ENCODE data around the gene ATF7IP2.
"Not testable (repeated sequence)": the region's sequence is repeated elsewhere in the genome, so short reads cannot be mapped to it uniquely, and the experiment has no call there.

ATF7IP2 gene, protein sequence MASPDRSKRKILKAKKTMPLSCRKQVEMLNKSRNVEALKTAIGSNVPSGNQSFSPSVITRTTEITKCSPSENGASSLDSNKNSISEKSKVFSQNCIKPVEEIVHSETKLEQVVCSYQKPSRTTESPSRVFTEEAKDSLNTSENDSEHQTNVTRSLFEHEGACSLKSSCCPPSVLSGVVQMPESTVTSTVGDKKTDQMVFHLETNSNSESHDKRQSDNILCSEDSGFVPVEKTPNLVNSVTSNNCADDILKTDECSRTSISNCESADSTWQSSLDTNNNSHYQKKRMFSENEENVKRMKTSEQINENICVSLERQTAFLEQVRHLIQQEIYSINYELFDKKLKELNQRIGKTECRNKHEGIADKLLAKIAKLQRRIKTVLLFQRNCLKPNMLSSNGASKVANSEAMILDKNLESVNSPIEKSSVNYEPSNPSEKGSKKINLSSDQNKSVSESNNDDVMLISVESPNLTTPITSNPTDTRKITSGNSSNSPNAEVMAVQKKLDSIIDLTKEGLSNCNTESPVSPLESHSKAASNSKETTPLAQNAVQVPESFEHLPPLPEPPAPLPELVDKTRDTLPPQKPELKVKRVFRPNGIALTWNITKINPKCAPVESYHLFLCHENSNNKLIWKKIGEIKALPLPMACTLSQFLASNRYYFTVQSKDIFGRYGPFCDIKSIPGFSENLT

DNA sequence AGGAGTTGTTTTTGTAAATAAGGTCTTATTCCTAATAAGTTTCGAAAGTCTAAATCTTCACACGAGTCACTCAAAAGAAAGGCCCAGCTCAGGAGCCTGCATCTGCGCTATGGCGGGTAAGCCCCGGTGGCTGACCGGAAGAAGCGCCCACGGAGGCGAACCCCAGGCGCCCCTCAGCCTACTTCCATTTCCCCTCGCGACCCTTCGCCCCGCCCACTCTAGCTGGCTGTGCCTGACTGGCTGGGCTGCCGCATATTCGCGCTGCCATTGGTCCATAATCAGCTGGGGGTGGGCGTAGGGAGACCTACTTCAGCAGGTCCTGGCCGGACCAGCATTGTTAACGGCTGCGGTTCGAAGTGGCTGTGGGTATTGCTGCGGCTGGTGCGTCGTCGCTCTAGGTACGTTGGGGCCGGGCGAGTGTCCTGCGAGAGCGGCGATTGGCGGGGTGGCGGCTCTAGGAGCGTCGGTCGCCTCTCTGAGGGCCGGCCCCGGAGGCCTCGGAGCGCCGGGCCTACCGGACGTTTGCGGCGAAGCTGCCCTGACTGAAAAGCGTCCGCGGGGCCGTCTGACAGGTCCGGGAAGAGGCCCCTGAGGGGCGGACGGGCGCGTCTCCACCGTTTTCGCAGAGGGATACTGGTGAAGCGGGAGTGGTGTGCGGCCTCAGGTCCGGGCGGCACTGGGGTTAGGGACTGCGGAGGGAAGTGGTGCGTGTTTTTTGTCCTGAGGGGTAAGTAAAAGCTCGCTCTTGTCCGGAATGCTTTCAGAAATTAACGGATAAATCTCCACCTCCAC, at the start of gene ATF7IP2:
Gene ATF7IP2 (plus strand): TSS at position 337 of the 792 bp plus-strand sequence. CDS start 44,560 bp downstream, outside the sequence.
- peak; percentile 69 for DNase-seq

DNA sequence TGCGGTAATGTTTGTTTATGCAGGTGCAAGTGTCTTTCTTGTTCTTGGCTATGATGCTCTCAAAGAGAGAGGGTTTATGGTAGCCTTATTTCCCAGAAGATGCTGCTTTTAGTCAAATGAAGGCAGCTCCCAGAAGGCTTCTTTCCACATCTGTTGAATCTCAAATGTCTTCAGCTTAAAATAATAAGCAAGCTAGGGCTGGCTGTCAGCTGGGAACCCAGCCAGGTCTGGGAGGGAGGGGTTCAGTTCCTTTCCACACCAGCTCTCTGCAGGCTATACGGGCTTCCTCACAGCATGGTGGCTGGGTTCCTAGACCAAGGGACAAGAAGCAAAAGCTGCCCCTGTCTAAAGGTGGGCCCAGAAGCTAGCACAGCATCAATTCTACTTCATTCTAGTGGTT, 47.4 kb upstream of the ATF7IP2 start:
- DNase-seq: no peak

DNA sequence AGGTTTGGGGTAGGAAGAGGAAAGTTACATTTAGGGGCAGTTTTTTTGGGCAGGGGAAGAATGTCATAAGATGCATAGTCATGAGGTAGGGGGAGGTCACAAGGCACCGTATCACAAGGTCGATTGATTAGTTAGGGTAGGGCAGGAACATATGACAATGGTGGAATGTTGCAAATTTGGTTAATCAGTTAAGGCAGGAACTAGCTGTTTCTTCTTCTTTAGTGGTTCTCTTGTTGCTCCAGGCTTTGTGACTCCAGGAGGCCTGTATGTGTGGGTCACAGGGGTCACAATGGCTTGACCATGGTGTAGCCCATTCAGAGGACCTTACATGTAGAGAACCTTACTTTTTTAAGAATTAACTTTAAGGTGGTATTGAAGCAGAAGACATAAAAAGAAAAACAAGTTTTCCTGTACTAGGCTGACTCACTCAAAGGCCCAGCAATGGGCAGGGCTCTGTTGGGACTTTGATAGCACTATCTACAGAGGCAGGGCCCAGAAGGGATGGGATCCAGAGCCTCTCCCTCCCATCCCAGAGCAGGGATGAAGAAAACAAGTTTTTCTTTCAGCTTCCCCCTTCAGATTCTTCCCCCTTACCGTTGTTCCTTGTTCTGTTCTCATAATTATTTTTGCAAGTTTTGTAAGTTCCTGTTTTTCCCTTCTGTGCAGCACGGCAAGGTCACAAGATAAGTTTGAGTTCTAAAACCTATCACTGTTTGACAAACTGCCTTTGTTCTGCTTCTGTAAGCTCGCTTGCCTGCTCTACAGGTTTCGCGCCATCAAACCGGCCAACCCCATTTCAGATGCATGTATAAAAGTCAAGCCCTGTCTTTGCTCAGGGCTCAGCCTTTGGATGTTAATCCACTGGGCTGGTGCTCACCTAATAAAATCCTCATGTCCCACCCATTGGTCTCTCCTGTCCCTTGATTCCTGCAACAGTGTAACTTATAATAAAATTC, 45.8 kb upstream of the ATF7IP2 start:
- no peak for DNase-seq

DNA sequence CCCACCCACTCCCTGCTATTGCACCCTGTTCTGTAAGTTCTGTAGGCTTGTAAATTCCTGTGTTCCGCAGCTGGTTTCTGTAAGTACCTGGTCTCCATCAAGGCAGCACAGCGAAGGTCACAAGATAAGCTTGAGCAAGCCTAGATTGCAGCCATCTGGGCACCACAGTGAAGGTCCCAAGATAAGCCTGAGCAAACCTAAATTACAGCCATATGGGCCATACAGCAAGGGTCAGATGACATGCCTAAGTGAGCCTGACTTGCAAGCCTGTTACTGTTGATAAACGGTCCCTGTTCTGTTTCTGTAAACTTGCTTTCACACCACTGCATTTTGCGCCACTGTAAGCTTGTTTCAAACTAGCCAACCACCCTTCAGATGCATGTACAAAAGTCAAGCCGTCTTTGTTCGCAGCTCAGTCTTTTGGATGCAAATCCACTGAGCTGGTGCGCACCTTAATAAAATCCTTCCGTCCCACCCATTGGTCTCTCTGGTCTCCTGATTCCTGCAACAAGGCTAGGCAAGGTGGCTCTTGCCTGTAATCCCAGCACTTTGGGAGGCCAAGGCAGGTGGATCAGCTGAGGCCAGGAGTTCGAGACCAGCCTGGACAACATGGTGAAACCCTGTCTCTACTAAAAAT, 42.6 kb upstream of the ATF7IP2 start:
- DNase-seq: no peak

DNA sequence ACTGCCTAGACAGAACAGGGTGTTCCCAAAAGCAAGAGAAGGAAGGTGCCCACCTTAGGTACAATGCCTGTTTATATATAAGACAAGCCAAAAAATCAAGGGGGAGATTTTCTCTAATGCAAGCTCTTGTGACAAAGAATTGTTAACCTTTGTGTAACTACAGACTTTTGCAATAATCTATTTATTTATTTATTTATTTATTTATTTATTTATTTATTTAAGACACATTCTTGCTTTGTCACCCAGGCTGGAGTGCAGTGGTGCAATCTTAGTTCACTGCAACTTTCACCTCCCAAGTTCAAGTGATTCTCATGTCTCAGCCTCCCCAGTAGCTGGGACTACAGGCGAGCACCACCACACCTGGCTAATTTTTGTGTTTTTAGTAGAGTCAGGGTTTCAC, 41.2 kb upstream of the ATF7IP2 start:
- DNase-seq: not testable (repeated sequence)

DNA sequence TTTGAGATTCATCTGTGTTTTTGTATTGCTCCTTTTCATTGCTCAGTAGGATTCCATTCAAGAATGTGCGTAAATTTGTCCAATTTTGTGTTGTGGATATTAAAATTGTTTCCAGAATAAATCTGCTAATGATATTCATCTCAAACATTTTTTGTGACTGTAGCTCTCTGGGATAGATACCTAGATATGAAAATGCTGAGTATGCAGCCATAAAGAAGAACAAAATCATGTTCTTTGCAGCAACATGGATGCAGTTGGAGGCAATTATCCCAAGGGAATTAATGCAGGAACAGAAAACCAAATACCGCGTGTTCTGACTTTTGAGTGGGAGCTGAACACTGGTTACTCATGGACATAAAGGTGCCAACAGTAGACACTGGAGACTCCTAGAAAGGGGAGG, 40.2 kb upstream of the ATF7IP2 start:
- no peak for DNase-seq

DNA sequence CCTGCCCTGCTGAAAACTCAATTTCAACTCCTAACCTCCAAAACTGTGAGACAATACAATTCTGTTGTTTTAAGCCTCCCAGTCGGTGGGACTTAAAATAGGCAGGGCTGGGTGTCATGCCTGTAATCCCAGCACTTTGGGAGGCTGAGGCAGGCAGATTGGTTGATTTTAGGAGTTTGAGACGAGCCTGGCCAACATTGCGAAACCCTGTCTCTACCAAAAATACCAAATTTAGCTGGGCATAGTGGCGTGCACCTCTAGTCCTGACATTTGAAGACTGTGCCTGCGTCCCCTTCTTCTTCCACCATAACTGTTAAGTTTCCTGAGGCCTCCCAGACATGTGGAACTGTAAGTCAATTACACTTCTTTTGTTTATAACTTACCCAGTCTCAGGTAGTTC, 36.0 kb upstream of the ATF7IP2 start:
- DNase-seq: no peak

DNA sequence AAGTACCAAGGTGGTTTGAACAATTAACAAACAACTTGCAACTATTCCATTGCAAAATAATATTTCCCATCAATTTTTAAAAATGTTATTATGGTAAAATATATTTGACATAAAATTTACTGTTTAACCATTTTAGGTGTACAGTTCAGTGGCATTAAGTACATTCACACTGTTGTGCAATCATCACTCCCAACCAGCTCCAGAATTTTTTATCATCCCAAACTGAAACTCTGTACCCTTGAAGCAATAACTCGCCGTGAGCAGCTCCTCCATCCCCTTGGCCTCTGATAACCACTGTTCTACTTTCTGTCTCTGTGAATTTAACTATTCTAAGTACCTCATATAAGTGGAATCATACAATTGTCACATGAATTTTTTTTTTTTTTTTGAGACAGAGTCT, 33.6 kb upstream of the ATF7IP2 start:
- no peak for DNase-seq

DNA sequence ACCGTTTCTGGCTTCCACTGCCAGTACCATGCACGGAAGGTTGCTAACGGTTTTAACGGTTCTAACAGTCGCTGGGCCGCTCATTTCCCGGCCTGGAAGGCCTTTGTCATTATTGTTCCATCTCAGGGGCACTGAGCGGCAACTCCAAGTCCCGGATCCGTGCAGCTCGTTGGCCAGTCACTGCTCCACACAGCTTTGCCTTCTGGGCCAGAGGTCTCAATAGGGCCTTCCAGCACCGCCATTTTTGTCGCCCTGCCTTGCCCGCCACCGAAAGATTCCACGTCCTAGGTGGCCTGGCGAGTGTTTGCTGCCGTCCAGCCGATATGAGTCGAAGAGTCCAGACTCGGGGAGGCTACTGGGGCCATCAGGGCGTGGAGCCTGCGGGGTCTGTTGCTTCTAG, 30.3 kb upstream of the ATF7IP2 start:
- no peak for DNase-seq

DNA sequence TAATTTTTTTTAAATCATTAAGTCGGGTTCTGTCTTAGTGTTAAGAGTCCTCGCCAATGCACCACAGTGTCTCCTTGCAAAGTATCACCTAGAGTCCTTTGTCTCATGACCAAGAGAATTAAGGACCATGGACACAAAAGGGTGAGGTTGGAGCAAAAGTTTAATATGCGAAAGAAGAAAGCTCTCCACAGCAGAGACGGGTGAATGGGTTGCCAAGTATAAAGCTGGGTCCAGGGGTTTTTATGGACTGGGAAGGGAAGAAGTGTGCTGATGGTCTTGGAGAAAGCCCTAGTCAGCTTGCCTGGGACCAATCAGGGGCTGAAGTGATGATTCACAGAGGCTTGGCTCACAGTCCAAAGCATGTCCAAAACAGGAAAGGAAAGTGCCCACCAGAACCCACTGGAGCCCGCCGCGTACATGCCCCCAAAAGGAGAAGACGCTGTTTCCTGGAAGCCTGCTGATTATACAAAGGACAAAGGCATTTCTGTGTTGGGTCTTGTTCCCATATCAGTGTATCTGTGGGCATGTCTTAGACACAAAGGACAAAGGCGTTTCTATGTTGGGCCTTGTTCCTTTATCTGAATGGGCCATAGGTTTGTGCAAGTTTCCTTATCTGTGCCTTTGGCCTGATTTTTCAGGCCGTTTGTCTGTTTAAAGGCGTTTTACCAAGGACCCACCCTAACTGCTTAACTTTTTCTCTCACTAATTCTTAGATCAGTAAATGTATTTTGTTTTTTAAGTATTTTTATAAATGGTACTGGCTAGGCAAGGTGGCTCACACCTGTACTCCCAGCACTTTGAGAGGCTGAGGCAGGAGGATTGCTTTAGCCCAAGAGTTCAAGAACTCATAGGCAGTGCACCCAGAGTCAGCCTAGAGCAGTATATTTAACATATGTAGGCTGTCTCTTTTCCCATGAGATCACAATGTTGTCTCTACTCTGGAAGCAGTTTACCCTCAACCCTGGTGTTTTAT, 28.7 kb upstream of the ATF7IP2 start:
- no peak for DNase-seq

DNA sequence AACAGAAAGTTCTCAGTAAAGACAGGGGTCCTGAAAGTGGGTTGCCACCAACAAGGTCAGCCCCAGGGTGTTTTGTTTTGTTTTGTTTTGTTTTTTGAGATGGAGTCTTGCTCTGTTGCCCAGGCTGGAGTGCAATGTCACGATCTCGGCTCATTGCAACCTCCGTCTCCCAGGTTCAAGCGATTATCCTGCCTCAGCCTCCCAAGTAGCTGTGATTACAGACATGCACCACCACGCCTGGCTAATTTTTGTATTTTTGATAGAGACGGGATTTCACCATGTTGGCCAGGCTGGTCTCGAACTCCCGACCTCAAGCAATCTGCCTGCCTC, 24.1 kb upstream of the ATF7IP2 start:
- DNase-seq: not testable (repeated sequence)

DNA sequence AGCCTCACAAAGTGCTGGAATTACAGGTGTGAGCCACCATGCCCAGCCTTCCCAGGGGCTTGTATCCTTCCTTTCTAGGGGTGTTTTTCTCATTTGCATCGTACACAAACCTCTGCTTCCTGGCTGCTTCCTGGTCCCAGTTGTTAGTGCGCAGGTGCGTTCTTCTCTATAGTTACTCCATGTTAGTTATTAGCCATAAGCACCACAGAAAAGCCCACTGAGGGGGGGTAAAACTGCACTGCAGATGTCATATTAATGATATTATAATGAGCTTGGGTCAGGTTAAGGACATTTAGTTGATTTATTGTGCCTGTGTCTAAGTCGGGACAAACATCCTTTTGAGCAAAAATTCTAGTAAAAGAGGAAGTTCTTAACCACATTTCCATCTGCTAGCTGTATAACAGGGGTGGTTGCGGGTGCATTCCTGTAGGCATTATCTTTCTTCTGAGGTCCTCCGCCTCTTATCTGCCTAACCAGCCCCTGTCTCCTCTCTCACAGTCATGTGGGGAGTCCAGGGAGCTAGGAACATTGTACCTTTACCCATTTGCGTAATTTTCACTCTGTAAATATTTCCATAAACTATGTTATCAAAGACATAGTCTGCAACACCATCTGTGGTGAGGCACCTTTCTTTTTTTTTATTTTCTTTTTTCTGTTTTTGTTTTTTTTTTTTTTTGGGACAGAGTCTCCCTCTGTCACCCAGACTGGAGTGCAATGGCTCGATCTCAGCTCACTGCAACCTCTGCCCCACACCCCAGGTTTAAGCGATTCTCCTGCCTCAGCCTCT, 23.6 kb upstream of the ATF7IP2 start:
- no peak for DNase-seq

DNA sequence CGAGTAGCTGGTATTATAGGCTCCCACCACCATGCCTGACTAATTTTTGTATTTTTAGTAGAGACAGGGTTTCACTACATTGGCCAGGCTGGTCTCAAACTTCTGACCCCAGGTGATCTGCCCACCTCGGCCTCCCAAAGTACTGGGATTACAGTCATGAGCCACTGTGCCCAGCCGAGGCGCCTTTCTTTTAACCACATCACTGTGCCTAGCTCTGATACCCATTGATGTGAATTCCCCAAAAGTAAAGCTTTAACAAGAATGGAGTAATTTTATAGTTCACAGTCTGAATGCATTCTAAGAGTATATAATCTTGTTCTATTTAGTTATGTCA, 23.0 kb upstream of the ATF7IP2 start:
- DNase-seq: not testable (repeated sequence)

DNA sequence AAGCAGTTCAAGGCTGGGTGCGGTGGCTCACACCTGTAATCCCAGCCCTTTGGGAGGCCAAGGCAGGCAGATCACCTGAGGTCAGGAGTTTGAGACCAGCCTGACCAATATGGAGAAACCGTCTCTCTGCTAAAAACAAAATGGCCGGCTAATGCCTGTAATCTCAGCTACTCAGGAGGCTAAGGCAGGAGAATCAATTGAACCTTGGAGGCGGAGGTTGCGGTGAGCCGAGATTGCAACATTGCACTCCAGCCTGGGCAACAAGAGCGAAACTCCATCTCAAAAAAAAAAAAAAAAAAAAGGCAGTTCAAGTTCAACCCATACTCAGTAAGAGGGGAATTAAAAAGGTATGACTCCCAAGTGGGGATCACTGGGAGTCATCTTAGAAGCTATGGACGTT, 19.2 kb upstream of the ATF7IP2 start:
- not testable (repeated sequence) for DNase-seq

DNA sequence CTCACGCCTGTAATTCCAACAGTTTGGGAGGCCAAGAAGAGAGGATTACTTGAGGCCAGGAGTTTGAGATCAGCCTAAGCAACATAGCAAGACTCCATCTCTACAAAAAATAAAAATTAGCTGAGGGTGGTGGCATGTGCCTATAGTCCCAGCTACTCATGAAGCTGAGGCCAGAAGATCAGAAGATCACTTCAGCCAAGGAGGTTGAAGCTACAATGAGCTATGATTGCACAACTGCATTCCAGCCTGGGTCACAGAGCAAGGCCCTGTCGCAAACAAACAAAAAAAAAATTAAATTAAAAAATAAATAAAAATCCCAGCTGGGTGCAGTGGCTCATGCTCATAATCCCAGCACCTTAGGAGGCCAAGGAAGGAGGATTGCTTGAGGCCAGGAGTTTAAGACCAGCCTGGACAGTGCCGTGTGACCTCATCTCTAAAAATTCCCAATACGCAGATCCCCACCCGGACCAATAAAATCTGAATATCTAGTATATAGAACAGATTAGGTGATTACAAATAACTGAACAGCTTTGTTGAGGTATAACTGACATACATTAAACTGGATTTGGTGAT, 18.2 kb upstream of the ATF7IP2 start:
- no peak for DNase-seq

DNA sequence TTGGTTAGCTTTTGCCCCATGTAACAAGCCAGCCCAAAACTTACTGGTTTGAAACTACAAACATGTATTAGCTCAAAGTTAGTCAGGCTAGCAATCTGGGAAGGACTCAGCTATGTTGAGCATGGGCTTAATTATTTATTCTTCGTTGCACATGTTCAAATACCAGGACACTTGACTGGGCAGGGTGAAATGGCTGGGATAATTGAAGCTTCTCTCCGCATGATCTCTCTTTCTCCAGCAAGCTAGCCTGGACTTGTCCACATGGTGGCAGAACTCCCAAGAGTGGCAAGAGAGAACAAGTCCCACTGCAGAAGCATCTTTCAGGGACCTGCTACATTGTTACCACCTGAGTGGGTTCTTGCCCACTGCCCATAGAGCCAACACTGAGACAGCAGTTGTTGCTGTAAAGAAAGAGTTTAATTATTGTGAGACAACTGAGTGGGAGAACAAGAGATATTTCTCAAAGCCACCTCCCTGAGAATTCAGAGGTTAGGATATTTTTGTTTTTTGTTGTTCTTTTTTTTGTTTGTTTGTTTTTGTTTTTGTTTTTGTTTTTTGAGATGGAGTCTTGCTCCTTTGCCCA, 16.8 kb upstream of the ATF7IP2 start:
- no peak for DNase-seq

DNA sequence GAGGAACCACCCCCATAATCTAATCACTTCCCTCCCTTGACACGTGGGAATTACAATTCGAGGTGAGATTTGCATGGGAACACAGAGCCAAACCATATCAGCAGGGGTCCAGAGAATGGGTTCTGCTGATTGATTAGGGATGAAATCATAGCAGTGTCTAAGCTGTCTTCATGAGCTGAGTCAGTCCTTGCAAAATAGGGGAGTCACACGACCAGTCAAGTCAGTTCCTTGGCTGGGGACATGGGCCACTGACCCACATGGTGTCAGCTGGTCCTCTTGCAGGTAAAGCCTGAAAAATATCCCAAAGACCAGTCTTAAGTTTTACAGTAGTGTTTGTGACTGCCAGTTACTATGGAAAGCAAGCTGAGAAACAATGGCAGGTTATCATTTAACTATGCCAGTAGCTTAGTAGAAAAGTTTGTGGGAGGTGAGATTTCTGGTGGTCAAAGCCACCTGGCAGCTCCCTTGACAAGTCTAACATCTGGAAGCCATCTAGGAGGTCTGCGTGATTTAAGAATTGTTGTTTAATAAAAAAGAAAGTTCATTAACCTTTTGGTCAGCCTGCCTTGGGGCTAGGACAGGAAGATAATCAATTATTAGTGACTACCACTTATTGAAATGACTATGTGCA, 15.7 kb upstream of the ATF7IP2 start:
- no peak for DNase-seq

DNA sequence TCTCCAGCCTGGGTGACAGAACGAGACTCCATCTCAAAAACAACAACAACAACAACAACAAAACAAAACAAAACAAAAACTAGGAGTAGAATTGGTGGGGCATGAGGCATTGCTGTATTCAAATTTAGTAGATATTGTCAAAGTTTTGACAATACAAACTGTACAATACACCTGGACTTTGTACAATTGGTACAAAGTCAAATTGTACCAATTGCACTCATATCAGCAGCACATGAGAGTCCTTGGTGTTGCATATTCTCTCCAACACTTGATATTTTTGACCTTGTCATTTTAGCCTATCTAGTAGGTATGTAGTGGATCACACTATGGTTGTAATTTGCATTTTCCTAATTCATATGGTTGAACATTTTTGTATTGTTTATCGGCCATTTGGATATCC, 14.3 kb upstream of the ATF7IP2 start:
- no peak for DNase-seq

DNA sequence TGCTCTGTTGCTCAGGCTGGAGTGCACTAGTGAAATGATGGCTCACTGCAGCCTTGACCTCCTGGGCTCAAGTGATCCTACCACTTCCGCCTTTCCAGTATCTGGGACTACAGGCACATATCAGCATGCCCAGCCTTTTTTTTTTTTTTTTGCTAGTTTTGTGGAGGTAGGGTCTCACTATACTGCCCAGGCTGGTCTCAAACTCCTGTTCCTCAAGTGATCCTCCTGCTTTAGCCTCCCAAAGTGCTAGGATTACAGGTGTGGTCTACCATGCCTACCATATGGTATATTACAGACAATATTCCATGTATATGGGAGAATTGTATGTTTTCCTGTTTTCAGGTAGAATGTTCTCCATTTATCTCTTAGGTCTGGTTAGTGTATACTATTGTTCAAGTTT, 12.3 kb upstream of the ATF7IP2 start:
- no peak for DNase-seq

All from NCI-H2029 (cell line).